ENCODE data around the gene SOX14. TPM values are rescaled to one million over a fixed set of nuclear protein-coding genes. Genes with fewer than 3 reads are reported as not detected.

Gene SOX14
- total and polyA plus RNA-seq, 8 donors, result not detected

- DNase-seq, result no peak
- H3K27ac ChIP-seq, result no peak overlapping the region
- H3K36me3 ChIP-seq, result no peaks in the 10 kb centered on the region
- peaks cover 12 to 36% of the 10 kb centered on the region in 2 donors for H3K4me1 ChIP-seq
- ATAC-seq, result peak; percentile 14
- H3K4me3 ChIP-seq, result no peak overlapping the region
- peaks cover 84 to 99% of the 10 kb centered on the region in 2 donors for H3K27me3 ChIP-seq
- no peak for TF ChIP-seq CTCF (IDR thresholded peaks at IDR 0.05)
- intact Hi-C loops (cut with DNase I), result no loop called here
- no peaks in the 10 kb centered on the region for H3K9me3 ChIP-seq
Measured at GRCh38 chr3:137771401-137772213, 7.5 kb downstream of the SOX14 start.

- TF ChIP-seq CTCF (IDR thresholded peaks at IDR 0.05), result no peak
- H3K4me1 ChIP-seq, result peaks cover 12 to 36% of the 10 kb centered on the region in 2 donors
- ATAC-seq, result no peak
- no peak overlapping the region for H3K27ac ChIP-seq
- intact Hi-C loops (cut with DNase I), result no loop called here
- peaks cover 77 to 98% of the 10 kb centered on the region in 2 donors for H3K27me3 ChIP-seq
- H3K4me3 ChIP-seq, result no peak overlapping the region
- H3K9me3 ChIP-seq, result no peaks in the 10 kb centered on the region
- no peak for DNase-seq
- H3K36me3 ChIP-seq, result no peaks in the 10 kb centered on the region
Measured at GRCh38 chr3:137772214-137772955, 8.3 kb downstream of the SOX14 start.

- H3K27me3 ChIP-seq, result peaks cover 12 to 35% of the 10 kb centered on the region in 2 donors
- no peak for TF ChIP-seq CTCF (IDR thresholded peaks at IDR 0.05)
- ATAC-seq (no peak), DNase-seq (no peak)
- intact Hi-C loops (cut with DNase I), result no loop called here
- no peaks in the 10 kb centered on the region for H3K36me3 ChIP-seq
- H3K4me1 ChIP-seq, result no peaks in the 10 kb centered on the region
- no peaks in the 10 kb centered on the region for H3K9me3 ChIP-seq
- no peak overlapping the region for H3K4me3 ChIP-seq
- H3K27ac ChIP-seq, result no peak overlapping the region
Measured at GRCh38 chr3:137778941-137779340, 14.8 kb downstream of the SOX14 start.

GRCh38 chr3:137787529-137787928 is 23.4 kb downstream of the SOX14 start:
- H3K4me3 ChIP-seq, result no peak overlapping the region
- H3K36me3 ChIP-seq, result no peaks in the 10 kb centered on the region
- H3K4me1 ChIP-seq, result no peaks in the 10 kb centered on the region
- H3K27me3 ChIP-seq, result peaks cover 0 to 12% of the 10 kb centered on the region in 2 donors
- no peak for TF ChIP-seq CTCF (IDR thresholded peaks at IDR 0.05)
- DNase-seq, result peak in 1 of 4 donors; percentile 70
- no peaks in the 10 kb centered on the region for H3K9me3 ChIP-seq
- intact Hi-C loops (cut with DNase I), result no loop called here
- H3K27ac ChIP-seq, result no peak overlapping the region
- ATAC-seq, result peak; percentile 92

GRCh38 chr3:137789236-137789635 is 25.1 kb downstream of the SOX14 start:
- TF ChIP-seq CTCF (IDR thresholded peaks at IDR 0.05), result no peak
- H3K27me3 ChIP-seq, result peaks cover 0 to 11% of the 10 kb centered on the region in 2 donors
- ATAC-seq (no peak), DNase-seq (no peak)
- no peaks in the 10 kb centered on the region for H3K4me1 ChIP-seq
- H3K36me3 ChIP-seq, result no peaks in the 10 kb centered on the region
- no peak overlapping the region for H3K27ac ChIP-seq
- intact Hi-C loops (cut with DNase I), result no loop called here
- H3K4me3 ChIP-seq, result no peak overlapping the region
- no peaks in the 10 kb centered on the region for H3K9me3 ChIP-seq

Measured in left lung (tissue), 10 donors.